HepG2 (cell line): ENCODE data around the gene OVOL2. TPM values are rescaled to one million over a fixed set of nuclear protein-coding genes. Genes with fewer than 3 reads are reported as not detected.

Experiments used
- ARNT2 ChIP-seq: sonication (generic); formaldehyde crosslinking; IDR thresholded peaks from 2 replicates; pipeline ENCODE4 v1.8.0; 2022; ENCODE audit warnings: mild to moderate bottlenecking, low read depth, missing genetic modification reagents, moderate library complexity
- BRD4 ChIP-seq: sonication (generic); formaldehyde crosslinking; IDR thresholded peaks from 2 replicates; pipeline ENCODE4 v1.4.0; 2020; ENCODE audit warnings: missing genetic modification reagents
- CCDC6 ChIP-seq: sonication (generic); formaldehyde crosslinking; IDR thresholded peaks from 2 replicates; pipeline ENCODE4 v1.8.1; 2022; ENCODE audit warnings: mild to moderate bottlenecking, missing genetic modification reagents, moderate library complexity
- MIXL1 ChIP-seq: IDR thresholded peaks from 2 replicates; pipeline ENCODE4 v1.6.1; 2016
- NCOA1 ChIP-seq: sonication (generic); formaldehyde crosslinking; IDR thresholded peaks from 2 replicates; pipeline ENCODE4 v1.9.0; 2021; ENCODE audit warnings: missing genetic modification reagents
- YY1 ChIP-seq: IDR thresholded peaks from 2 replicates; pipeline ENCODE4 v1.6.1; 2011; ENCODE audit warnings: low read length, low read depth, moderate library complexity, mild to moderate bottlenecking; ENCODE audit not compliant: insufficient read depth, insufficient replicate concordance
- ZBTB38 ChIP-seq: sonication (generic); formaldehyde crosslinking; IDR thresholded peaks from 2 replicates; pipeline ENCODE4 v1.5.1; 2020; ENCODE audit warnings: mild to moderate bottlenecking, missing genetic modification reagents
- ZFP36L1 ChIP-seq: sonication (generic); formaldehyde crosslinking; IDR thresholded peaks from 2 replicates; pipeline ENCODE4 v1.8.0; 2022; ENCODE audit warnings: mild to moderate bottlenecking, missing genetic modification reagents, moderate library complexity
- ZFP90 ChIP-seq: sonication (generic); formaldehyde crosslinking; IDR thresholded peaks from 2 replicates; pipeline ENCODE4 v1.8.0; 2022; ENCODE audit warnings: missing genetic modification reagents, mild to moderate bottlenecking, inconsistent platforms, borderline replicate concordance
- ZNF10 ChIP-seq: sonication (generic); formaldehyde crosslinking; IDR thresholded peaks from 2 replicates; pipeline ENCODE4 v1.4.0; 2020; ENCODE audit warnings: mild to moderate bottlenecking, low read depth, missing genetic modification reagents, borderline replicate concordance
- ZNF143 ChIP-seq: sonication (generic); formaldehyde crosslinking; IDR thresholded peaks from 2 replicates; pipeline ENCODE4 v1.4.0; 2020; ENCODE audit warnings: missing genetic modification reagents
- ZNF589 ChIP-seq: sonication (generic); formaldehyde crosslinking; conservative IDR thresholded peaks from 2 replicates; pipeline ENCODE4 v1.8.0; 2022; ENCODE audit warnings: mild to moderate bottlenecking, moderate library complexity, missing genetic modification reagents
- ZNF720 ChIP-seq: sonication (generic); formaldehyde crosslinking; IDR thresholded peaks from 2 replicates; pipeline ENCODE4 v1.4.0; 2020; ENCODE audit warnings: missing genetic modification reagents
- ZSCAN30 ChIP-seq: sonication (generic); formaldehyde crosslinking; IDR thresholded peaks from 2 replicates; pipeline ENCODE4 v1.5.0; 2020; ENCODE audit warnings: mild to moderate bottlenecking, missing genetic modification reagents
- polyA plus RNA-seq, 8 experiments: library from polyadenylated mRNA; depleted of rRNA in 3 of 8; stranded (reverse) in 7 of 8; unstranded in 1 of 8; fragments of >200 nt; fragmentation: Illumina TruSeq in 4 of 8; extraction: Trizol in 4 of 8; gene quantifications; 2 replicates each; pipeline versions ENCODE4 v1.2.1 to v1.2.3, GENCODE V29; 2011 to 2016; ENCODE audit warnings: low read depth in 4 of 8, missing spikeins in 1 of 8, mixed read lengths in 1 of 8; ENCODE audit not compliant: insufficient read depth in 1 of 8
- total RNA-seq, 5 experiments: library from RNA; depleted of rRNA; stranded (reverse); fragments of >200 nt; fragmentation: Illumina TruSeq; extraction: Trizol; gene quantifications; 2 replicates each; pipeline ENCODE4 v1.2.3, GENCODE V29; 2016; ENCODE audit warnings: low read depth in 1 of 5
- TF ChIP-seq, protein P1 (sequence below): sonication (generic); formaldehyde crosslinking; IDR thresholded peaks from 2 replicates; pipeline ENCODE4 v1.5.0; 2020; ENCODE audit warnings: mild to moderate bottlenecking, missing genetic modification reagents, moderate library complexity
- TF ChIP-seq, protein P2 (sequence below): sonication (generic); formaldehyde crosslinking; IDR thresholded peaks from 2 replicates; pipeline ENCODE4 v1.4.0; 2020; ENCODE audit warnings: missing genetic modification reagents

Gene OVOL2
- total and polyA plus RNA-seq, 2 of the 13 experiments (the other 11 are each of a cell fraction or from before 2014, with no cell fraction given): 0.20 to 0.31 TPM

DNA sequence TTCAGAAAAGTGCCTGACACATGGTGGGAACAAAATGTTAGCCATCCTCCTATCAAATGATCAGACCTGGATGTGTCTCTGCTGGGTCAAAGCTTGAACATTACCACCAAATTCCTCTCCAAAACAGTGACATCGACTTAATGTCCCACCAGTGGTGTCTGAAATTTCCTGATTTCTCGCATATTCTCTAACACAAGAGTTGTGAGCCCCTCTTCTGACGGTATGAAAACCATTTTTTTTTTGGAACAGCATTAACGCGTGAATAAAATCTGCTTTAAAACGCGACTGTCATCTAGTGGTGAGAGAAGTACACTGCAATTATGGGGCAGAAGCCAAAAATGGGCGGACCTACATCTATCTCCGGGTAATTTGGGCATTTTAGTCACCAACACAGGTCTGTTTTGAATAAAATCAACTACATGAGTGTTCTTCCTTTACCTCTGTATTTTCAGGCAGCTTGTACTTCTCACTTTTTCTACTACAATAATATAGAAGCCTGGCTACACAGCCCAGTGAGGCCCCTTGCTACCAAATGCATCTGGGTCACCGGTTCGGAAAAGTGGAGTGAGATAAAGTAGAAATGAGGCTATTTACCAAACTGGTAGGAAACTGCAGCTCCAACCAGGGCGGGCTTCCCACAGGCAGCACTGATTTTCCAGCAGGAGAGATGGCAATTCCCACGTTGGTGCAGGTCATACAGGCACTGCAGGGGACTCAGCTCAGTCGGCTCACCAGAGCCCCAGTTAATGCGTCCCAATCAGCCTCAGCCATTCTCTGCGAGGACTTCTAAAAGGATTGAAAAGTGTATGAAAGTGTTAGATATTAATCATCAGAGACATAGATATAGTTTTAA lies 61.5 kb downstream of the OVOL2 start (continued):
- TF ChIP-seq, protein P1, sequence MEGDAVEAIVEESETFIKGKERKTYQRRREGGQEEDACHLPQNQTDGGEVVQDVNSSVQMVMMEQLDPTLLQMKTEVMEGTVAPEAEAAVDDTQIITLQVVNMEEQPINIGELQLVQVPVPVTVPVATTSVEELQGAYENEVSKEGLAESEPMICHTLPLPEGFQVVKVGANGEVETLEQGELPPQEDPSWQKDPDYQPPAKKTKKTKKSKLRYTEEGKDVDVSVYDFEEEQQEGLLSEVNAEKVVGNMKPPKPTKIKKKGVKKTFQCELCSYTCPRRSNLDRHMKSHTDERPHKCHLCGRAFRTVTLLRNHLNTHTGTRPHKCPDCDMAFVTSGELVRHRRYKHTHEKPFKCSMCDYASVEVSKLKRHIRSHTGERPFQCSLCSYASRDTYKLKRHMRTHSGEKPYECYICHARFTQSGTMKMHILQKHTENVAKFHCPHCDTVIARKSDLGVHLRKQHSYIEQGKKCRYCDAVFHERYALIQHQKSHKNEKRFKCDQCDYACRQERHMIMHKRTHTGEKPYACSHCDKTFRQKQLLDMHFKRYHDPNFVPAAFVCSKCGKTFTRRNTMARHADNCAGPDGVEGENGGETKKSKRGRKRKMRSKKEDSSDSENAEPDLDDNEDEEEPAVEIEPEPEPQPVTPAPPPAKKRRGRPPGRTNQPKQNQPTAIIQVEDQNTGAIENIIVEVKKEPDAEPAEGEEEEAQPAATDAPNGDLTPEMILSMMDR (CRISPR knock-in tag): peak; percentile 96
- TF ChIP-seq ZFP90 (CRISPR knock-in tag) (no peak; the same call in 1 of the 2 replicates), ZNF143 (CRISPR knock-in tag) (no peak), NCOA1 (no peak), ZNF589 (CRISPR knock-in tag) (no peak), ZSCAN30 (CRISPR knock-in tag) (no peak), ZNF10 (no peak), YY1 (peak; percentile 12), ARNT2 (CRISPR knock-in tag) (no peak), ZFP36L1 (no peak), CCDC6 (no peak), MIXL1 (CRISPR knock-in tag) (peak; percentile 97), BRD4 (CRISPR knock-in tag) (no peak), ZNF720 (no peak), ZBTB38 (CRISPR knock-in tag) (no peak)
- TF ChIP-seq, protein P2, sequence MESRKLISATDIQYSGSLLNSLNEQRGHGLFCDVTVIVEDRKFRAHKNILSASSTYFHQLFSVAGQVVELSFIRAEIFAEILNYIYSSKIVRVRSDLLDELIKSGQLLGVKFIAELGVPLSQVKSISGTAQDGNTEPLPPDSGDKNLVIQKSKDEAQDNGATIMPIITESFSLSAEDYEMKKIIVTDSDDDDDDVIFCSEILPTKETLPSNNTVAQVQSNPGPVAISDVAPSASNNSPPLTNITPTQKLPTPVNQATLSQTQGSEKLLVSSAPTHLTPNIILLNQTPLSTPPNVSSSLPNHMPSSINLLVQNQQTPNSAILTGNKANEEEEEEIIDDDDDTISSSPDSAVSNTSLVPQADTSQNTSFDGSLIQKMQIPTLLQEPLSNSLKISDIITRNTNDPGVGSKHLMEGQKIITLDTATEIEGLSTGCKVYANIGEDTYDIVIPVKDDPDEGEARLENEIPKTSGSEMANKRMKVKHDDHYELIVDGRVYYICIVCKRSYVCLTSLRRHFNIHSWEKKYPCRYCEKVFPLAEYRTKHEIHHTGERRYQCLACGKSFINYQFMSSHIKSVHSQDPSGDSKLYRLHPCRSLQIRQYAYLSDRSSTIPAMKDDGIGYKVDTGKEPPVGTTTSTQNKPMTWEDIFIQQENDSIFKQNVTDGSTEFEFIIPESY (CRISPR knock-in tag): no peak
